Esophagus squamous epithelium (tissue), 5 donors: ENCODE results near the gene PADI2. TPM values are rescaled to one million over a fixed set of nuclear protein-coding genes. Genes with fewer than 3 reads are reported as not detected.

Source experiments
- DNase-seq: peaks from one replicate; lab custom pipeline; 2025; lab: John Stamatoyannopoulos, UW
- H3K27ac ChIP-seq, 4 donors: fragments of 200-600 bp; sonication (generic); one replicate each; pipeline ENCODE4 v1.5.1; 2016 to 2019; ENCODE audit warnings: mild to moderate bottlenecking in 1 of 4
- H3K27me3 ChIP-seq, 4 donors: fragments of 200-600 bp; sonication (generic); 1 replicate in 3 of 4; 2 replicates in 1 of 4; pipeline versions ENCODE4 v1.5.1 to v1.6.0; 2017 to 2021; ENCODE audit warnings: antibody characterized with exemption in 1 of 4
- H3K36me3 ChIP-seq, 3 donors: fragments of 200-600 bp; sonication (generic); one replicate each; pipeline ENCODE4 v1.5.1; 2016 to 2019
- H3K4me1 ChIP-seq, 3 donors: fragments of 200-600 bp; sonication (generic); one replicate each; pipeline ENCODE4 v1.5.1; 2017 to 2019
- H3K4me3 ChIP-seq, 4 donors: fragments of 200-600 bp; sonication (generic); 1 replicate in 3 of 4; 2 replicates in 1 of 4; pipeline ENCODE4 v1.5.1; 2016 to 2019; ENCODE audit warnings: mild to moderate bottlenecking in 2 of 4, moderate library complexity in 1 of 4
- H3K9me3 ChIP-seq, 3 donors: fragments of 200-600 bp; sonication (generic); one replicate each; pipeline ENCODE4 v1.5.1; 2016 to 2019
- CTCF ChIP-seq, 6 experiments: fragments of 450-650 bp in 4 of 6; fragments of 200-600 bp in 2 of 6; sonication (generic) in 2 of 6; IDR thresholded peaks; one replicate each; pipeline ENCODE4 v1.5.1; 2016 to 2019; ENCODE audit warnings: antibody characterized with exemption in 6 of 6, mild to moderate bottlenecking in 4 of 6, moderate library complexity in 4 of 6
- POLR2A ChIP-seq, 4 donors: fragments of 450-650 bp; IDR thresholded peaks; one replicate each; pipeline ENCODE4 v1.6.1; 2017; ENCODE audit warnings: antibody characterized with exemption in 4 of 4, mild to moderate bottlenecking in 4 of 4, moderate library complexity in 3 of 4
- WGBS, 2 donors: methylation state at CpG; one replicate each; pipeline ENCODE4 v1.1.5; 2018; 5-methylcytosine and 5-hydroxymethylcytosine counted together
- intact Hi-C: fragments of 100-400 bp; cut with DNase I; formaldehyde crosslinking; loops from one replicate; pipeline ENCODE4 v1.15.0; 2022
- total RNA-seq, 4 donors: library from RNA; depleted of rRNA; stranded (reverse); fragments of >200 nt; gene quantifications; one replicate each; pipeline ENCODE4 v1.1.0, GENCODE V29; 2016
- donor health status: DM: yes; HTN: yes; CAD: no.

PADI2 gene
- total RNA-seq, 4 donors from 2014 or later = 0.57 to 2.1 (median 1.1) TPM

GRCh38 chr1:17094664-17095063 lies 24.6 kb downstream of the PADI2 start:
- Histone ChIP-seq H3K9me3 (no peaks in the 10 kb centered on the region), H3K4me1 (peaks cover 4 to 44% (median 13%) of the 10 kb centered on the region in 3 donors), H3K4me3 (no peak overlapping the region), H3K27ac (no peak overlapping the region), H3K36me3 (no peaks in the 10 kb centered on the region), H3K27me3 (peaks cover 0 to 7% (median 0%) of the 10 kb centered on the region in 4 donors)
- WGBS, 2 donors = 35 to 41% methylated on average over 4 to 5 of the region's 5 CpGs
- intact Hi-C loops = no loop called here
- no peak for DNase-seq
- TF ChIP-seq CTCF (IDR thresholded peaks at IDR 0.05) (no peak), POLR2A (IDR thresholded peaks at IDR 0.05) (no peak)

- intact Hi-C loops = no loop called here
- H3K27ac ChIP-seq = no peak overlapping the region
- 28 to 55% methylated on average over 8 of the region's 8 CpGs for WGBS, 2 donors
- no peaks in the 10 kb centered on the region for H3K36me3 ChIP-seq
- H3K4me1 ChIP-seq = peaks cover 4 to 39% (median 13%) of the 10 kb centered on the region in 3 donors
- no peak overlapping the region for H3K4me3 ChIP-seq
- TF ChIP-seq CTCF (IDR thresholded peaks at IDR 0.05) (no peak), POLR2A (IDR thresholded peaks at IDR 0.05) (no peak)
- DNase-seq = no peak
- no peaks in the 10 kb centered on the region for H3K9me3 ChIP-seq
- peaks cover 0 to 5% (median 0%) of the 10 kb centered on the region in 4 donors for H3K27me3 ChIP-seq
These were observed 25.3 kb downstream of the PADI2 start for GRCh38 chr1:17093822-17094393.

- H3K27ac ChIP-seq = no peak overlapping the region
- 72 to 75% methylated on average over 5 to 7 of the region's 7 CpGs for WGBS, 2 donors
- H3K9me3 ChIP-seq = no peaks in the 10 kb centered on the region
- H3K4me1 ChIP-seq = peaks cover 0 to 18% (median 0%) of the 10 kb centered on the region in 3 donors
- H3K27me3 ChIP-seq = peaks cover 0 to under 1% (median 0%) of the 10 kb centered on the region in 4 donors
- TF ChIP-seq CTCF (IDR thresholded peaks at IDR 0.05) = no peak
- no peak for TF ChIP-seq POLR2A (IDR thresholded peaks at IDR 0.05)
- H3K36me3 ChIP-seq = no peaks in the 10 kb centered on the region
- no peak for DNase-seq
- intact Hi-C loops = no loop called here
- no peak overlapping the region for H3K4me3 ChIP-seq
These were observed 28.0 kb downstream of the PADI2 start for GRCh38 chr1:17091252-17091651.

- Histone ChIP-seq H3K36me3 (no peaks in the 10 kb centered on the region), H3K27ac (no peak overlapping the region), H3K9me3 (no peaks in the 10 kb centered on the region), H3K4me3 (no peak overlapping the region), H3K4me1 (peaks cover 0 to 12% (median 0%) of the 10 kb centered on the region in 3 donors), H3K27me3 (peaks cover 0 to 6% (median 0%) of the 10 kb centered on the region in 4 donors)
- 69 to 80% methylated on average over 5 to 12 of the region's 14 CpGs for WGBS, 2 donors
- intact Hi-C loops = no loop called here
- no peak for DNase-seq
- TF ChIP-seq CTCF (IDR thresholded peaks at IDR 0.05) = no peak
- TF ChIP-seq POLR2A (IDR thresholded peaks at IDR 0.05) = no peak
These were observed 29.7 kb downstream of the PADI2 start for GRCh38 chr1:17089506-17089905.

GRCh38 chr1:17086751-17087150 lies 32.5 kb downstream of the PADI2 start:
- Histone ChIP-seq H3K4me3 (no peak overlapping the region), H3K27me3 (peaks cover 0 to 11% (median 0%) of the 10 kb centered on the region in 4 donors), H3K9me3 (no peaks in the 10 kb centered on the region), H3K4me1 (peaks cover 0 to 5% (median 0%) of the 10 kb centered on the region in 3 donors), H3K27ac (no peak overlapping the region), H3K36me3 (no peaks in the 10 kb centered on the region)
- intact Hi-C loops = no loop called here
- no peak for TF ChIP-seq POLR2A (IDR thresholded peaks at IDR 0.05)
- DNase-seq = no peak
- 69 to 80% methylated on average over 5 to 6 of the region's 6 CpGs for WGBS, 2 donors
